ENCODE measurements around the gene RPS19BP1.

RPS19BP1 gene

GRCh38 chr22:39489094-39490068 lies 43.2 kb downstream of the RPS19BP1 start:
- Histone ChIP-seq H3K36me3 (ENCODE audit: control insufficient read depth, low read length) (peaks cover 29% of the 10 kb centered on the region), H4K20me1 (ENCODE audit: control insufficient read depth, insufficient read depth, low read depth, low read length) (no peaks in the 10 kb centered on the region; the same call in 1 of the 2 replicates), H3K4me3 (ENCODE audit: low read length) (peak overlapping the region; percentile 18; the same call in 1 of the 2 replicates), H3K9me2 (replicated peaks; ENCODE audit: control insufficient read depth, low read length) (no peaks in the 10 kb centered on the region), H3K4me1 (ENCODE audit: control insufficient read depth, low read length) (peaks cover 25% of the 10 kb centered on the region), H3F3A (ENCODE audit: control insufficient read depth, insufficient read depth) (peaks cover 8% of the 10 kb centered on the region; the same call in 1 of the 2 replicates), H3K27me3 (ENCODE audit: control insufficient read depth, low read length) (no peaks in the 10 kb centered on the region), H3K27ac (ENCODE audit: low read depth, low read length) (peak overlapping the region; percentile 45), H3K9me3 (ENCODE audit: control insufficient read depth, insufficient read depth, low read length) (no peaks in the 10 kb centered on the region), H3K4me2 (ENCODE audit: low read length) (peak overlapping the region; percentile 42), H3K79me2 (ENCODE audit: control insufficient read depth, low read length) (peaks cover 14% of the 10 kb centered on the region)
- TF ChIP-seq, protein P1, sequence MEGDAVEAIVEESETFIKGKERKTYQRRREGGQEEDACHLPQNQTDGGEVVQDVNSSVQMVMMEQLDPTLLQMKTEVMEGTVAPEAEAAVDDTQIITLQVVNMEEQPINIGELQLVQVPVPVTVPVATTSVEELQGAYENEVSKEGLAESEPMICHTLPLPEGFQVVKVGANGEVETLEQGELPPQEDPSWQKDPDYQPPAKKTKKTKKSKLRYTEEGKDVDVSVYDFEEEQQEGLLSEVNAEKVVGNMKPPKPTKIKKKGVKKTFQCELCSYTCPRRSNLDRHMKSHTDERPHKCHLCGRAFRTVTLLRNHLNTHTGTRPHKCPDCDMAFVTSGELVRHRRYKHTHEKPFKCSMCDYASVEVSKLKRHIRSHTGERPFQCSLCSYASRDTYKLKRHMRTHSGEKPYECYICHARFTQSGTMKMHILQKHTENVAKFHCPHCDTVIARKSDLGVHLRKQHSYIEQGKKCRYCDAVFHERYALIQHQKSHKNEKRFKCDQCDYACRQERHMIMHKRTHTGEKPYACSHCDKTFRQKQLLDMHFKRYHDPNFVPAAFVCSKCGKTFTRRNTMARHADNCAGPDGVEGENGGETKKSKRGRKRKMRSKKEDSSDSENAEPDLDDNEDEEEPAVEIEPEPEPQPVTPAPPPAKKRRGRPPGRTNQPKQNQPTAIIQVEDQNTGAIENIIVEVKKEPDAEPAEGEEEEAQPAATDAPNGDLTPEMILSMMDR (IDR thresholded peaks at IDR 0.05; ENCODE audit: low read depth, low read length, poor library complexity, severe bottlenecking): no peak
- TF ChIP-seq EZH2phosphoT487 (IDR thresholded peaks at IDR 0.05; ENCODE audit: borderline replicate concordance, low read length): no peak

DNA sequence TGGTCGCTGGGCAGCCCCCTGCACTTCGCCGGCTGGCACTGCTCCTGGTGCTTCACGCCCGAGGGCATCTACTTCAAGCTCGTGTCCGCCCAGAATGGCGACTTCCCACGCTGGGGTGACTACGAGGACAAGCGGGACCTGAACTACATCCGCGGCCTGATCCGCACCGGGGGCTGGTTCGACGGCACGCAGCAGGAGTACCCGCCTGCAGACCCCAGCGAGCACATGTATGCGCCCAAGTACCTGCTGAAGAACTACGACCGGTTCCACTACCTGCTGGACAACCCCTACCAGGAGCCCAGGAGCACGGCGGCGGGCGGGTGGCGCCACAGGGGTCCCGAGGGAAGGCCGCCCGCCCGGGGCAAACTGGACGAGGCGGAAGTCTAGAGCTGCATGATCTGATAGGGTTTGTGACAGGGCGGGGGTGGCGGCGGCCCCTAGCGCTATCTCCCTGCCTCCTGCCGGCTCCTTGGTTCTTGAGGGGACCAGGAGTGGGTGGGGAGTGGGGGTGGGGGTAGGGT lies 43.9 kb downstream of the RPS19BP1 start:
- no peaks in the 10 kb centered on the region; the same call in 1 of the 2 replicates for H4K20me1 ChIP-seq (ENCODE audit: control insufficient read depth, insufficient read depth, low read depth, low read length)

GRCh38 chr22:39487826-39488520 lies 44.6 kb downstream of the RPS19BP1 start:
- H3K4me1 ChIP-seq (ENCODE audit: control insufficient read depth, low read length): peaks cover 22% of the 10 kb centered on the region

More for the DNA sequence above, 43.9 kb downstream of the RPS19BP1 start:
- TF ChIP-seq, protein P1 (IDR thresholded peaks at IDR 0.05; ENCODE audit: low read depth, low read length, poor library complexity, severe bottlenecking): no peak
- no peak for TF ChIP-seq EZH2phosphoT487 (IDR thresholded peaks at IDR 0.05; ENCODE audit: borderline replicate concordance, low read length)
- Histone ChIP-seq H3K4me2 (ENCODE audit: low read length) (no peak overlapping the region), H3F3A (ENCODE audit: control insufficient read depth, insufficient read depth) (0 out of 2 replicates have a peak, but pooled peaks cover 4% of the 10 kb centered on the region), H3K79me2 (ENCODE audit: control insufficient read depth, low read length) (peaks cover 14% of the 10 kb centered on the region), H3K4me1 (ENCODE audit: control insufficient read depth, low read length) (peaks cover 22% of the 10 kb centered on the region), H3K9me2 (replicated peaks; ENCODE audit: control insufficient read depth, low read length) (no peaks in the 10 kb centered on the region), H3K27ac (ENCODE audit: low read depth, low read length) (no peak overlapping the region), H3K9me3 (ENCODE audit: control insufficient read depth, insufficient read depth, low read length) (no peaks in the 10 kb centered on the region), H3K27me3 (ENCODE audit: control insufficient read depth, low read length) (no peaks in the 10 kb centered on the region), H3K4me3 (ENCODE audit: low read length) (no peak overlapping the region), H3K36me3 (ENCODE audit: control insufficient read depth, low read length) (peaks cover 29% of the 10 kb centered on the region)

More at GRCh38 chr22:39487826-39488520, 44.6 kb downstream of the RPS19BP1 start:
- Histone ChIP-seq H4K20me1 (ENCODE audit: control insufficient read depth, insufficient read depth, low read depth, low read length) (no peaks in the 10 kb centered on the region; the same call in 1 of the 2 replicates), H3K4me3 (ENCODE audit: low read length) (no peak overlapping the region), H3K79me2 (ENCODE audit: control insufficient read depth, low read length) (peaks cover 15% of the 10 kb centered on the region), H3K4me2 (ENCODE audit: low read length) (no peak overlapping the region), H3K36me3 (ENCODE audit: control insufficient read depth, low read length) (peaks cover 30% of the 10 kb centered on the region), H3K9me3 (ENCODE audit: control insufficient read depth, insufficient read depth, low read length) (no peaks in the 10 kb centered on the region), H3K9me2 (replicated peaks; ENCODE audit: control insufficient read depth, low read length) (no peaks in the 10 kb centered on the region), H3F3A (ENCODE audit: control insufficient read depth, insufficient read depth) (0 out of 2 replicates have a peak, but pooled peaks cover 4% of the 10 kb centered on the region), H3K27me3 (ENCODE audit: control insufficient read depth, low read length) (no peaks in the 10 kb centered on the region), H3K27ac (ENCODE audit: low read depth, low read length) (no peak overlapping the region)
- TF ChIP-seq EZH2phosphoT487 (IDR thresholded peaks at IDR 0.05; ENCODE audit: borderline replicate concordance, low read length): no peak
- TF ChIP-seq, protein P1 (IDR thresholded peaks at IDR 0.05; ENCODE audit: low read depth, low read length, poor library complexity, severe bottlenecking): no peak

Data from DOHH2 (cell line).